ENCODE data around the gene LRRC47.

GRCh38 chr1:3747903-3748302 lies 48.4 kb downstream of the LRRC47 start:
- no peak for TF ChIP-seq CTCF (IDR thresholded peaks at IDR 0.05; ENCODE audit: low read depth, low read length)
- no peak for TF ChIP-seq EZH2phosphoT487 (IDR thresholded peaks at IDR 0.05; ENCODE audit: low read depth)

Data from OCI-LY3 (cell line).